Choroid plexus epithelial cell (primary cell): ENCODE results near the gene MUS81.

Experiments
- DNase-seq: peaks from one replicate; pipeline ENCODE4 v3.0.0-alpha.2; 2010; ENCODE audit warnings: low read depth
- H3K4me3 ChIP-seq: 2 replicates; pipeline ENCODE4 v1.5.1; 2011; ENCODE audit warnings: low read depth, mild to moderate bottlenecking, control low read depth, low read length, moderate library complexity
- TF ChIP-seq, protein P1 (sequence below): conservative IDR thresholded peaks from 2 replicates; pipeline ENCODE4 v1.5.1; 2011; ENCODE audit warnings: low read depth, mild to moderate bottlenecking, control low read depth, inconsistent platforms, low read length, moderate library complexity

The MUS81 gene

DNA sequence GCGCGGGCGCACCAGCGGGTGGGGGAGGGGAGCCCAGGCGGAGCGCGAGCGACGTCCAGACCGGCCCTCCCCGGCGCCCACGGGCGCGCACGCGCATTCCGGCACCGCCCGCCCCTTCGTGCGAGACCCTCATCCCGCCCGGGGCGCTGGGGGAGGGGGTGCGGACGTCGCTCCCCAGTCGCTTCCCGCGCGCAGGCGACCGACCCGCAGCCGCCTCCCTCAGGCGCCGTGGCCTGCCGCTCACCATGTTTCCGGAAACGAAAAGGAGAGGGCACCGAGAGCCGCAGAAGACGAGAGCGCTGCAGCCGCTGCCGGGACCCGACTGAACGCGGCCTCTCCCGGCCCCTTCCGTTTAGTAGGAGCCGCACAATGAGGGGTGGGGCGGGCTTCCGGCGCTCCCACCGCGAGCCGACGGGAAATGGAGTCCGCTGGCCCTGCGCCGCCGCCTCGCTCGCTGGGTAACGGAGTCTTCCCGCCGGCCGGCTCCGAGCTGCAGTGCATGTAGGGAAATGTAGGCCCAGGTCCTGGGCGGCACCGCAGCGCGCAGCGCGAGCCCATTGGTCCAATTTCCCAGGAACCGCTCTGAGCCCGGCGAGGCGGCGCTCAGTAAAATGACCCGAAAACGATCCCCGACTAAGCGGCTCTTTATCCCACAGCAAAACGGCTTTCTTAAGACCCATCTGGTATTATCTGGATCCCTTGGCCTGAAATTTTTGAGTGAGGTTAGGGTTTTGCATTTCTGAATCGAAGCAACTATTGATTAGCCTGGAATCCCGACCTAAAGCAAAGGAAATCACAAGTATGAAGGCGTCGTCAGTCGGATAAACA lies 2.2 kb upstream of the MUS81 start, which contains the start of gene CFL1:
TSS of gene CFL1 (minus strand) at position 328 of the 828 bp plus-strand sequence. CDS start at position 247, 81 bp downstream.
- TF ChIP-seq, protein P1, sequence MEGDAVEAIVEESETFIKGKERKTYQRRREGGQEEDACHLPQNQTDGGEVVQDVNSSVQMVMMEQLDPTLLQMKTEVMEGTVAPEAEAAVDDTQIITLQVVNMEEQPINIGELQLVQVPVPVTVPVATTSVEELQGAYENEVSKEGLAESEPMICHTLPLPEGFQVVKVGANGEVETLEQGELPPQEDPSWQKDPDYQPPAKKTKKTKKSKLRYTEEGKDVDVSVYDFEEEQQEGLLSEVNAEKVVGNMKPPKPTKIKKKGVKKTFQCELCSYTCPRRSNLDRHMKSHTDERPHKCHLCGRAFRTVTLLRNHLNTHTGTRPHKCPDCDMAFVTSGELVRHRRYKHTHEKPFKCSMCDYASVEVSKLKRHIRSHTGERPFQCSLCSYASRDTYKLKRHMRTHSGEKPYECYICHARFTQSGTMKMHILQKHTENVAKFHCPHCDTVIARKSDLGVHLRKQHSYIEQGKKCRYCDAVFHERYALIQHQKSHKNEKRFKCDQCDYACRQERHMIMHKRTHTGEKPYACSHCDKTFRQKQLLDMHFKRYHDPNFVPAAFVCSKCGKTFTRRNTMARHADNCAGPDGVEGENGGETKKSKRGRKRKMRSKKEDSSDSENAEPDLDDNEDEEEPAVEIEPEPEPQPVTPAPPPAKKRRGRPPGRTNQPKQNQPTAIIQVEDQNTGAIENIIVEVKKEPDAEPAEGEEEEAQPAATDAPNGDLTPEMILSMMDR: no peak
- H3K4me3 ChIP-seq: peak within 1 kb of the TSS; percentile 92
- DNase-seq: peak; percentile 99

DNA sequence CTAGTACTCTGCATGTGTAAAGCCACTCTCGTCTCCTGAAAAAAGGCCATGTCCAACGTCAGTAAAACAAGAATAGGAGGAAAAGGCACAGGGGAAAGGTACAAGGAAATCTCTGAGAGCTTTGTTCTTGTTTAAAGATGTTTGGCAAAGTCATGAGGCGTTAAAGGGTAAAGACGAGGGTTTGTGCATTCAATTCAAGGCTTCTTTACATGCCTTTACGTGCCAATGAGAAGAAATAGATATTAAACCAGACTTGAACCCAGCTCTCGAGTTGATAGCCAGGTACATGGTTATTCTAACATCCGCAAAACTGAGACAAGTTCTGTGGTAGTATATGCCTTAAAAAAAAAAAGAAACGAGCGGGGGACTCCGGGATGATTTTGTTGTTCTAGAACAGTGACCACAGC lies 1.5 kb upstream of the MUS81 start:
- DNase-seq: no peak
- H3K4me3 ChIP-seq: peak overlapping the region; percentile 64
- TF ChIP-seq, protein P1: no peak

DNA sequence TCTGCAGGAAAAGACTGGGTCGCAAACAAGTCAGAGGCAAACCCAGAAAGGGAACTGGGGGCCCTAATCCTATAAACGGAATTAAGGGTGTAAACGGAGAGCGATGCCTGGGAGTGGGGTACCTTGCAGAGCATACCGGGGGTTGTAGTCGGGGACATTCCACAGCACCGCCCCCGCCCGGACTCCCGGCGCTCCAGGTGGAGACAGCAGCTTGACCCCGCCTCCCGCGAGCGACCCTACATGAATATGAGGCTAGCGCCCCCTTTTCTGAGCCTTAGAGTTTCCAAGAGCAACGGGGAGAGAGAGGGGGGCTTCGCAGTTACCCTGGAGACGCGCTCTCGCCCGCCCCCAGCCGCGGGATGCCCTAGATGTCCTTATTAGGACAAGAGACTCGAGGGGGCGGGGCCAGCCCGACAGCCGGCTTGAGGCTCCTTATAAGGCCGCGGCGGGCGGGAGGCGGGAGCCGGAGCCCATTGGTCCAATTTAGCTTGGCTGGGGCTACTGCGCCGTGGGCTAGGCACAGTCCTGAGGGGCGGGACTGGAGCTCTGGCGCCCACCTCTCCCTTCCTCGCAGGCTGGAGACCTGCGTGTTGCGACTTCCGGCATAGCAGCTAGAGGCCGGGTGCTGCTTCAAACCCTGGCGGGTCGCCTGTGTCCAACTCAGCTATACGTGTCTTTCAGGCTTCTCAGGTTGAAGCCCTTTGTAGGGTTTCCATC lies 980 bp upstream of the MUS81 start:
- TF ChIP-seq, protein P1: no peak
- DNase-seq: peak; percentile 99
- peak overlapping the region; percentile 95 for H3K4me3 ChIP-seq

DNA sequence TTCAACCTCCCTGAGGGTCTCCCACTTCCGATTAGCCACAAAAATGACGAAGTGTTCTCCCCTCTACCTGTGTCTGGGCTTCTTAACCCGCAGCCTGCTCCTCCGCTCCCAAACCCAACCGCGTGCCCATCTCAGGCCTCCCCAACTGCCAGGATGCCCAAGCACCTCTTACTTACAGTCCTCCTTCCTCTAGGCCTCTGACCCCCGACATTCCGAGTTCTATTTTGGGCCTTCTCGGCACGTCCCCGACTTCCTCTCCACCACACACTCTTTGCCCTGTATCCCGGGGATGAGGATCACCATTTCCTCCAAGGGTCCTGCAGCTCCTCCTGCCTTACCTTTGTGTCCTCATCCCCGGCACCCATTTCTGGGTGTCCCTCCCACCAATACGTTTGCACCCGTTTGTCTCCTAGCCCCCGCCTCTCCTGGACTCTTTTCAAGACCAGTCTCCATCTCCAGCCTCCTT lies 388 bp upstream of the MUS81 start:
- TF ChIP-seq, protein P1: no peak
- no peak for DNase-seq
- peak overlapping the region; percentile 95 for H3K4me3 ChIP-seq

DNA sequence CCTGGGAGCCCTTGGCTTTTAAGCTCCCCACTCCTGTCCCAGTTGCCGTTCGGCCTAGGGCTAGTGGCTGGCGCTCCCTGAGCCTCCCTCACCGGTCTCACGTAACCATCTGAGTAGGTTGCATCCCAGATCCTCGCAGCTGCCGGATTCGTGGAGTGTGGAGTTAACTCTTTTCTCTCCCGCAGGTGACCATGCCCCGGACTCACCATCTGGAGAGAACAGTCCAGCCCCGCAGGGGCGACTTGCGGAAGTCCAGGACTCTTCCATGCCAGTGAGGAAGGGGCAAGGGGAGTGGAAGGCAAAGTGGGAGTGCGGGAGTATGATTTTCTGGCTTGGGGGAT lies 902 bp downstream of the MUS81 start:
- H3K4me3 ChIP-seq: peak overlapping the region; percentile 95
- peak; percentile 40 for DNase-seq
- TF ChIP-seq, protein P1: no peak

DNA sequence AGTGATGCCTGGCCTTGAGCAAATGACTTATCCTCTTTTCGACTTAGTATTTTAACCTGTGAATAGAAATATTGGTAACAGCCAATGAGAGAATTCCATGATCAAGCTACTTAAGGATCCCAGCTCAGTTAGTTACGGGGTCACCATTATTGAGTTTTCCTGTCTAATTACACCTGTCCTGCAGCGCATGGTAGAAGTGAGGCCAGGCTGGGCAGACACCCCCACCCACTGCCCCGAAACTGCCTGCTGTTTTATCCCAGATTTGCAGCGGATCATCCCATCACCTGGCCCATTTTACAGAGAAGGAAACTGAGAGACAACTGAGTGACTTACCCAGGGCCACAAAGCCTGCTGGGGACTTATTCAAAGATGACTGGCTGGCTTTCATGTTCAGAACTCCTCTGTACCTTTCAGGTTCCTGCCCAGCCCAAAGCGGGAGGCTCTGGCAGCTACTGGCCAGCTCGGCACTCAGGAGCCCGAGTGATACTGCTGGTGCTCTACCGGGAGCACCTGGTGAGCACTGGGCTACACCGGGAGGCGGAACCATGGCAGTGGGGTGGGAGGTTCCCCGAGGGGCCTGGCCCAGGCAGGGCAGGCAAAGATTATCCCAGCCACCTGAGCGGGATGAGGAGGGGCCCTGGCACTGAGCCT lies 1.4 kb downstream of the MUS81 start:
- H3K4me3 ChIP-seq: peak overlapping the region; percentile 95
- no peak for DNase-seq
- TF ChIP-seq, protein P1: no peak
